GM13977 (cell line): ENCODE results near the gene RXRA.

ENCODE experiments used
- DNase-seq: peaks from one replicate; pipeline ENCODE4 v3.0.0; 2012; ENCODE audit warnings: low spot score
- in situ Hi-C: fragments of 300-500 bp; cut with MboI; formaldehyde crosslinking; loops from one replicate; pipeline ENCODE4 v1.12.0; 2022; ENCODE audit warnings: low sequenced_read_pairs, low pct_unique_long_range_greater_than_20kb, mixed read lengths, inconsistent platforms; ENCODE audit not compliant: unreplicated experiment
- TF ChIP-seq, protein P1 (sequence below): IDR thresholded peaks from 2 replicates; pipeline ENCODE4 v1.5.1; 2012; ENCODE audit warnings: mild to moderate bottlenecking, control low read depth; ENCODE audit not compliant: insufficient read depth; ENCODE audit errors: extremely low read depth, missing control alignments

Gene RXRA

DNA sequence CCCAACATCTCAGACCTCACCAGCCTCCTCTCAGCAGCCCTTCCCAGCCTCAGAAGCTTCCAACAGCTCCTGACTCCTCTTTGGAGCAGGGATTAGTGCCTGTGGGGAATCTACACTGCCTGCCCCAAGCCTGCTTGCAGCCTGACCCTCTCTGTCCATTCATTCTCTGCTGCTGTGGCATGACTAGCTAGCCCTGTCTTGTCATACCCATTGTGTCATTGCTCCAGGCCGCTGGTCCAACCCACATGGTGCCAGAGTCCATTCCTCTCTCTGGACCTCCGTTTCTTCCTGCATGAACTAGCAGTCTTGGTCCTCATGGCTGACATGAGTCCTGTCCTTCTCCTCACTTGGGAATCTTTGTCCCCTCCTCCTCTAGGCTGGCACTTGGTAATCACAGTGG lies 12.8 kb upstream of the RXRA start:
- in situ Hi-C loops: no loop called here
- TF ChIP-seq, protein P1, sequence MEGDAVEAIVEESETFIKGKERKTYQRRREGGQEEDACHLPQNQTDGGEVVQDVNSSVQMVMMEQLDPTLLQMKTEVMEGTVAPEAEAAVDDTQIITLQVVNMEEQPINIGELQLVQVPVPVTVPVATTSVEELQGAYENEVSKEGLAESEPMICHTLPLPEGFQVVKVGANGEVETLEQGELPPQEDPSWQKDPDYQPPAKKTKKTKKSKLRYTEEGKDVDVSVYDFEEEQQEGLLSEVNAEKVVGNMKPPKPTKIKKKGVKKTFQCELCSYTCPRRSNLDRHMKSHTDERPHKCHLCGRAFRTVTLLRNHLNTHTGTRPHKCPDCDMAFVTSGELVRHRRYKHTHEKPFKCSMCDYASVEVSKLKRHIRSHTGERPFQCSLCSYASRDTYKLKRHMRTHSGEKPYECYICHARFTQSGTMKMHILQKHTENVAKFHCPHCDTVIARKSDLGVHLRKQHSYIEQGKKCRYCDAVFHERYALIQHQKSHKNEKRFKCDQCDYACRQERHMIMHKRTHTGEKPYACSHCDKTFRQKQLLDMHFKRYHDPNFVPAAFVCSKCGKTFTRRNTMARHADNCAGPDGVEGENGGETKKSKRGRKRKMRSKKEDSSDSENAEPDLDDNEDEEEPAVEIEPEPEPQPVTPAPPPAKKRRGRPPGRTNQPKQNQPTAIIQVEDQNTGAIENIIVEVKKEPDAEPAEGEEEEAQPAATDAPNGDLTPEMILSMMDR: no peak
- no peak for DNase-seq

DNA sequence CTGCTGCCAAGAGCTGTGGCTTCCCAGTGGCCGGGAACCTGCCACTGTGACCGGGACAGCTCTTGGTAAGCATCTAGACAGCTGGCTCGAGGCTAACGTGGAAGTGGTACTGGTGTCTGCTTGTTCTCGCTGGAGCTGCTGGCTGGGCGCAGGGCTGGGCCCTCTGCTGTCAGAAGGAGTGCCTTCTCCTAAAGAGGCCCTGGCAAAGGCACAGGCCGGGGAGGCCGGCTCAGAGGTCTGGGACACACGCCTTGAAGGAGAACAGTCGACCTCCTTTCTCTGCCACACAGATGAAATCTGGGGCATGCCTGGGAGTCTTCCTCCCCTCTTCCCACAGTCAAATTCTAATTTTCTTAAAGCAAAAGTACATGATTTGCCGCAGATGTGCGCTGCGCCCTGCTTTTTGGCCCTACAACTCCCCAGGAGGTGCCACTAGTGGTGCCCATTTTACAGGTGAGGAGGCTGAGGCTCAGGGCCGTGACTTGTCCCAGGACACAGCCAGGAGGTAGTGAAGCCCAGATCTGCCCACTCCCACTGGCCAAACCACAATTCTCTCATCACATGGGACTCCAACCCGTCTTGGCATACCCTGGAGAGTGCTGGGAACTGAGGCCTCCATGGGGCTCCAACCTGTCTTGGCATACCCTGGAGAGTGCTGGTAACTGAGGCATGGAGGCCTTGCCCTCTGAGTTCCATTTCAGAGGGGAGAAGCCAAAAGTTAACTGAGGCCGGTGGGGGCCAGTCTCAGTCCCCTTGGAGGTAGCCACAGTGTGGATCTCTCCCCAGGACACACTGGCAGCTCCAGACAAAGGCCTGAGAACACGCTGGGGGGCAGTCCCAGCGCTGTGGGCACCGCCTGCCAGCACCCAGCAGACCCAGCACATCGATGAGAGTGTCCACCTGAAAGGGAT lies 12.0 kb upstream of the RXRA start:
- in situ Hi-C loops: no loop called here
- TF ChIP-seq, protein P1: no peak
- no peak for DNase-seq

DNA sequence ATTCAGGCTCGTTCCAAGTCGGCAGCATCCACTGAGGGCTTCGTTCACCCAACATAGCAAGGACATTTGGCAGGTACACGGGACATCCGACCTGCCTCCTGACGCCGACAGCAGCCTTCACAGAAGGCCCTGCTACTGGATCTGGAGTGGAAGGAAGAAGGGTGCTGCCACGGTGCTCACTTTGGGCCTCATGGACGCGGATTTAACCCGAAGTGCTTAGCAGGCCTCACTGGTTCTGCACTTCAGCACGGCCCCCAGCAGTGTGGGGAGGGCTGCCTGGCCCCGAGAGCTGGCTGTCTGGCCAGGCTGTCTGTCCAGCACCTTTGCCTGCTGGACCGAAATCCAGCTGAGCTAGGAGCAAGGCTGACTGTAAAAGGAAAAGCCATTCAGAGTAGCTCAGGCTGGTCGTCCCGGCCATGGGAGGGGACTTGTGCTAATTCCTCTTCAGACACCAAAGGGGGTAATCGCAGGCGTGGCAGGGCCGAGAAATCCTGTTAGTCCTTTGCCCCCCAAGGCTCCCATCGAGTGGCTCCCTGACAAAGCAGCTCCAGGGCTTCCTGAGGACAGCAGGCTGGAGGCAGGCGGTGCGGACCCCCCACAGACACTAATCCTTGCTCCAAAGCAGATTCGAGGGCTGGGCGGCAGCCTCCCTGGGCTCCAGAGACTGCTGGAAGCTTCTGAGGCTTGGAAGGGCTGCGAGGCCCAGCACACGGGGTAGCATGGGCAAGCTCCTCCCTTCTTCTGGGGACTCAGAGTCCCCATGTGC lies 11.1 kb upstream of the RXRA start:
- no peak for DNase-seq
- in situ Hi-C loops: no loop called here

DNA sequence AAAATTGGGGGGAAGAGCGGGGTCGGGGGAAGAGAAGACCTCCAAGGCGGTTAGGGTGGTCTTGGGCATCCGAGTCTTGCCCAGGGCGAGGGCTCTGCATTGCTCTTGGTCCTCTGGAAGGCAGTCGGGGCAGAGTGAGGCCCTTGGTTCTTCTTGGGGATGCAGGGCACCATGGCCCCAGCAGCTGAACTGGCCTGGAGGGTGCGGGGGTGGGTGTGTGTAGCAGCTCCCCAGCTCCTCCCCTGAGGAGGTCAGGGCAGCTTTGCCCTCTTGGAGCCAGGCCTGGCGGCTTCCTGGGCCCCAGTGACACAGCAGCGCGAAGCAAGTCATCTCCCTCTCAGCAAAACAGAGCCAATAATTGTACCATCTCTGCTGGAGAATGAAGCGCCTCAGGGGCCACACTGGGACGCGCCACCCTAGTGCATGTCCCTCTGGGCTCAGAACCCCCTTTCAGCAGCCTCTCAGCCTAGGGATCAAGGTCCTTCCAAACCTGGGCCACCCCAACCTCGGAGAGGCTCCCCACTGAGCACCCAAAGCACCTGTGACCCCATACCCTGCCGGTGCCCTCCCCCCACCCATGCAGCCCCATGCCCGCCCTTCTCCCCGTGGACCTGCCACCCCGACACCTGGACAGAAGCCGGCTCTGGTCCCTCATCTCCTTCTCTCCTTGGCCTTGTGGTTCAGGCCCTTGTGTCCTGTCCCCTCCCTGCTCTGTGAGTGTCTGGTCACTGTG lies 10.4 kb upstream of the RXRA start:
- in situ Hi-C loops: no loop called here
- no peak for DNase-seq
- TF ChIP-seq, protein P1: no peak

More for the DNA sequence above, 11.1 kb upstream of the RXRA start:
- TF ChIP-seq, protein P1: no peak

- no peak for DNase-seq
- in situ Hi-C loops: no loop called here
- TF ChIP-seq, protein P1: no peak
Measured at GRCh38 chr9:134316449-134317160, 9.7 kb upstream of the RXRA start.

DNA sequence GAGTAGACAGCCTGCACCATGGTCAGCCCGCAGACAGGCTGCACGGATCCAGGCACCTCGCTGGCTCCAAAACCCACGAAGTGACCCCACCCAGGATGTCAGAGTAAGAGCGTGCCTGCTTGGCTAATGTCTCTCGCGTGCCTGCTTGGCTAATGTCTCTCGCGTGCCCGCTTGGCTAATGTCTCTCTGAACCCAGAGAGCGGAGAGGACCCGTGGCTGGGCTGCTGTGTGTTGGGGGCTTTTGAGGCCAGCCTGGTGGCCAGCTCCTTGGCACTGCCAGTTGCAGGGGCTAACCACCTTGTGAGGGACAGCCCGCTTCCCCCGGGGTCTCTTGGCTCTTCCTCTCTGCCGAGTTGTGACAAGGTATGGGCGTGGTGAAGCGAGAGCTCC lies 8.9 kb upstream of the RXRA start:
- DNase-seq: no peak
- in situ Hi-C loops: no loop called here
- TF ChIP-seq, protein P1: no peak
